Measurements from ENCODE around the gene CR1L. TPM values are rescaled to one million over a fixed set of nuclear protein-coding genes. Genes with fewer than 3 reads are reported as not detected.
"Not testable (repeated sequence)": the region's sequence is repeated elsewhere in the genome, so short reads cannot be mapped to it uniquely, and the experiment has no call there.

The CR1L gene
- total RNA-seq, 1 donor from 2014 or later = not detected

DNA sequence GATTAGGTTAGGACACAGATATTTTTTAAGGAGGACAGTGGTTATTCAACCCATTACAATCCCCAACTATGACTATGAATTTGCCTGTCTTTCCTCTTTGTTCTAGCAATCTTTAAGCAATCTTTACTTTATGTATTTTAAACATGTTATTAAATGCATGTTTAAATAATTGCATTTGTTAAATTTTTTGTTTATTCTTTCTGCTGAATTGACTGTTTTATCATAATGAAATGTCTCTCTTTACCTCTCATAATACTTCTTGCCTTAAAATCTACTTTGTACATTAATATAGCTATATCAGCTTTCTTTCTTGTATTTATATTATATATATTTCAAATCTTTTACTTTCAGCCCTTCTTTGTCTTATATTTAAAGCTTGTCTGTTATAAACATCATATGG, 46.1 kb downstream of the CR1L start:
- no peak for DNase-seq (ENCODE audit: extremely low spot score, unreplicated experiment)
- H3K4me3 Mint-ChIP-seq = no peak overlapping the region
- H3K27ac Mint-ChIP-seq = no peak overlapping the region
- no peaks in the 10 kb centered on the region for H3K4me1 Mint-ChIP-seq (ENCODE audit: unreplicated experiment)
- H3K36me3 Mint-ChIP-seq = no peaks in the 10 kb centered on the region
- no peaks in the 10 kb centered on the region for H3K9me3 Mint-ChIP-seq
- TF ChIP-seq, protein P1, sequence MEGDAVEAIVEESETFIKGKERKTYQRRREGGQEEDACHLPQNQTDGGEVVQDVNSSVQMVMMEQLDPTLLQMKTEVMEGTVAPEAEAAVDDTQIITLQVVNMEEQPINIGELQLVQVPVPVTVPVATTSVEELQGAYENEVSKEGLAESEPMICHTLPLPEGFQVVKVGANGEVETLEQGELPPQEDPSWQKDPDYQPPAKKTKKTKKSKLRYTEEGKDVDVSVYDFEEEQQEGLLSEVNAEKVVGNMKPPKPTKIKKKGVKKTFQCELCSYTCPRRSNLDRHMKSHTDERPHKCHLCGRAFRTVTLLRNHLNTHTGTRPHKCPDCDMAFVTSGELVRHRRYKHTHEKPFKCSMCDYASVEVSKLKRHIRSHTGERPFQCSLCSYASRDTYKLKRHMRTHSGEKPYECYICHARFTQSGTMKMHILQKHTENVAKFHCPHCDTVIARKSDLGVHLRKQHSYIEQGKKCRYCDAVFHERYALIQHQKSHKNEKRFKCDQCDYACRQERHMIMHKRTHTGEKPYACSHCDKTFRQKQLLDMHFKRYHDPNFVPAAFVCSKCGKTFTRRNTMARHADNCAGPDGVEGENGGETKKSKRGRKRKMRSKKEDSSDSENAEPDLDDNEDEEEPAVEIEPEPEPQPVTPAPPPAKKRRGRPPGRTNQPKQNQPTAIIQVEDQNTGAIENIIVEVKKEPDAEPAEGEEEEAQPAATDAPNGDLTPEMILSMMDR (conservative IDR thresholded peaks at IDR 0.05) = no peak
- peaks cover 9% of the 10 kb centered on the region for H3K27me3 Mint-ChIP-seq

DNA sequence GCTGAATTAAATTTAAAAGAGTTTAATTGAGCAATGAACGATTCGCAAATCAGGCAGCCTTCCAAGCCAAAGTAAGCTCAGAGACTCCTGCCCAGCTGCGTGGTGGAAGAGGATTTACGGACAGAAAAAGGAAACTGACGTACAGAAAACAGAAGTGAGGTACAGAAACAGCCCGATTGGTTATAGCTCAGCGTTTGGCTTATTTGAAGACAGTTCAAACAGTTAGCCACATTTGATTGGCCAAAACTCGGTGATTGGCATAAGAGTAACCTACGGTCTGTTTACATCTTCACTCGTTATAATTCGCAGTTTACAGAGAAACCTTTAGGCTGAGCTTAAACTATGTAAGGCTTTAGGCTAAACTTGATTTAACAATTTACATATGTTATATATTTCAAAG, 46.9 kb downstream of the CR1L start:
- no peak for DNase-seq (ENCODE audit: extremely low spot score, unreplicated experiment)
- Mint-ChIP-seq H3K27ac (no peak overlapping the region), H3K4me3 (no peak overlapping the region), H3K4me1 (ENCODE audit: unreplicated experiment) (no peaks in the 10 kb centered on the region), H3K27me3 (peaks cover 9% of the 10 kb centered on the region), H3K36me3 (no peaks in the 10 kb centered on the region), H3K9me3 (no peaks in the 10 kb centered on the region)
- TF ChIP-seq, protein P1 (conservative IDR thresholded peaks at IDR 0.05) = no peak

DNA sequence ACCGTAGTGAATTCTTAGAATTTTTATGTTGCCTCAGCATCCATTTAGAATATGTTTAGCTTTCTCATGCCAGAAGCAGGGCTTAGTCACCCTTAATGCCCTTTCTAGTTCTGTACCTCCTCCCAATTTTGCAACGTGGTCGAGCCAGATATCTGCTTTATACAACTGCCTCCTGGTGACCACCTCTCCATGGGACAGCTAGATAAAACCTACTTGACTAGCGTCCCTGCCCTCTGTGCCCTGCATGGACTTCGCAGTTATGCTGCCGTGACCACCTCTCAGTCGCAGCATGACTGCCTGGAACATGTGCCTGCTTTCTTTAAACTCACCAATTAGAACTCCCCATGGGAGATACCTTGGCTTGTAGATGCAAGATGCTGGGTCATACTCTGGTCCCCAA, 47.4 kb downstream of the CR1L start:
- H3K27me3 Mint-ChIP-seq; H3K36me3 Mint-ChIP-seq; DNase-seq (ENCODE audit: extremely low spot score, unreplicated experiment); H3K27ac Mint-ChIP-seq; H3K4me1 Mint-ChIP-seq (ENCODE audit: unreplicated experiment); H3K4me3 Mint-ChIP-seq; H3K9me3 Mint-ChIP-seq: not testable (repeated sequence)

DNA sequence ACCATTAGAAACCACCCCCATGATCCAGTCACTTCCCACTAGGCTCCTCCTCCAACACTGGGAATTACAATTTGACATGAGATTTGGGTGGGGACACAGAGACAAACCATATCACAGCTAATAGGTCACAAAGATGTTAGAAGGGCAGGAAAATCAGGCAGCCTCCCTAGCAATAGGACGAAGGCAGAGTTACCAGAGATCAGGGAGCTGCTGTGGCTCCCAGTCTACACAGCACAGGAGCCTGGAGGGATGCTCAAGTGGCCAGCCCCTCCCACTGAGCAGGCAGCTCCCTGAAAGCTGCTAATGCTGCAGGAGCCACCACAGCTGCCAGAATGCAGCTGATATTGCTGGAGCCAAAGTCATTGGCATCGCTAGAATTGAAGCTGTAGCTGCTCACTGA, 51.0 kb downstream of the CR1L start:
- Mint-ChIP-seq H3K27me3 (peaks cover 5% of the 10 kb centered on the region), H3K36me3 (no peaks in the 10 kb centered on the region), H3K4me1 (ENCODE audit: unreplicated experiment) (peaks cover 6% of the 10 kb centered on the region), H3K27ac (no peak overlapping the region), H3K9me3 (no peaks in the 10 kb centered on the region), H3K4me3 (no peak overlapping the region)
- DNase-seq (ENCODE audit: extremely low spot score, unreplicated experiment) = no peak
- TF ChIP-seq, protein P1 (conservative IDR thresholded peaks at IDR 0.05) = no peak

DNA sequence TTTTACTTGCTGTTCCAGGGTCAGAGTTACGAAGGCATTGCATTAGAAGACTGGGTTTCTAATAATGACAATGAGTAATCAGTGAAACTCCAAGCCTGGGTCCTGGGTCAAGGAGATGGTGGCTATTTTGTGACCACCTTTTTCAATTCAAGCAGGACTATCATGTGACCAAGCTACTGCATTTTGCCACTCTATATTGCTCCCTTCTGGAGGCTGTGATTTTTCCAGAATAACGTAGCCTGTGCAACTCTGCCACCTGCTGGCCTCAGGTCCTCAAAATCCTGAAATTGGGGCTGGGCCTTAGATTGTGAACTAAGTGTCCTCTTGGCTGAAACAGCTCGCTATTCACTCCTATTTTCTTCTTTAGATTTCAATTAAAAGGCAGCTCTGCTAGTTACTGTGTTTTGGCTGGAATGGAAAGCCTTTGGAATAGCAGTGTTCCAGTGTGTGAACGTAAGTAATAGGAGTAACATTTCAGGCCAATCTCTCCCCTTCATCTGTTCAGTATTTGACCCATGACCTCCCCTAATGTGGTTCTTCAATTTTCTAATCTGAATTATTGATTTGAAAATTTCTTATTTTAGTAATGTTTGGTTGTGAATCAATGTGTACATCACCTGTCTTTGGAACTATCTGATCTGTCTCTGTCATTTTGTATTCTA, 54.0 kb downstream of the CR1L start:
- Mint-ChIP-seq H3K4me1 (ENCODE audit: unreplicated experiment) (peaks cover 6% of the 10 kb centered on the region), H3K27ac (peak overlapping the region; percentile 63), H3K4me3 (no peak overlapping the region), H3K36me3 (no peaks in the 10 kb centered on the region), H3K27me3 (no peaks in the 10 kb centered on the region), H3K9me3 (no peaks in the 10 kb centered on the region)
- DNase-seq (ENCODE audit: extremely low spot score, unreplicated experiment) = no peak
- TF ChIP-seq, protein P1 (conservative IDR thresholded peaks at IDR 0.05) = peak; percentile 72

DNA sequence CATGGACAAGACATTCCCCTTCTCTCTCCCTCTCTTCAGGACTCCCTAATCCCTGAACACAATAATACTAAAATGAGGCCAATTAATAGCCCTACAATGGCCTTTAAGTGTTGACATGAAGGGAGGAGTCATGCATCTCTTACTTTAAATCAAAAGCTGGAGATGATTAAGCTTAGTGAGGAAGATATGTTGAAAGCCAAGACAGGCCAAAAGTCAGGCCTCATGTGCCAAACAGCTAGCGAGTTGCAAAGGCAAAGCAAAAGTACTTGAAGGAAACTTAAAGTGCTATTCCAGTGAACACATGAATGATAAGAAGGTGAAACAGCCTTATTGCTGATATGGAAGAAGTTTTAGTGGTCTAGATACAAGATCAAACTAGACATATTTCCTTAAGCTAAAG, 57.4 kb downstream of the CR1L start:
- H3K27me3 Mint-ChIP-seq = no peaks in the 10 kb centered on the region
- H3K4me1 Mint-ChIP-seq (ENCODE audit: unreplicated experiment) = peaks cover 5% of the 10 kb centered on the region
- no peak overlapping the region for H3K4me3 Mint-ChIP-seq
- no peaks in the 10 kb centered on the region for H3K9me3 Mint-ChIP-seq
- DNase-seq (ENCODE audit: extremely low spot score, unreplicated experiment) = no peak
- TF ChIP-seq, protein P1 (conservative IDR thresholded peaks at IDR 0.05) = no peak
- H3K27ac Mint-ChIP-seq = no peak overlapping the region
- H3K36me3 Mint-ChIP-seq = no peaks in the 10 kb centered on the region

Measured in type B pancreatic cell (in vitro differentiated cells).